NT2/D1 (cell line): ENCODE results near the gene NCOA3.

ENCODE experiments used
- DNase-seq: peaks from one replicate; pipeline ENCODE4 v3.0.0-alpha.2; 2011; ENCODE audit warnings: low read depth, low spot score
- H3K27me3 ChIP-seq: 2 replicates; pipeline ENCODE4 v1.6.0; 2011; ENCODE audit warnings: mild to moderate bottlenecking; ENCODE audit not compliant: insufficient read length, insufficient read depth
- H3K36me3 ChIP-seq: 2 replicates; pipeline ENCODE4 v1.6.1; 2011; ENCODE audit warnings: mild to moderate bottlenecking, low read length, mixed read lengths; ENCODE audit not compliant: insufficient read depth, insufficient read length
- H3K4me1 ChIP-seq: 2 replicates; pipeline ENCODE4 v1.5.1; 2011; ENCODE audit not compliant: insufficient read depth, insufficient read length
- H3K4me3 ChIP-seq: 2 replicates; pipeline ENCODE4 v1.5.1; 2011; ENCODE audit warnings: low read depth; ENCODE audit not compliant: insufficient read length
- H3K9ac ChIP-seq: 2 replicates; pipeline ENCODE4 v1.6.0; 2011; ENCODE audit warnings: low read depth; ENCODE audit not compliant: insufficient read length
- H3K9me3 ChIP-seq: 2 replicates; pipeline ENCODE4 v1.5.1; 2011; ENCODE audit warnings: mild to moderate bottlenecking, low read length; ENCODE audit not compliant: insufficient read depth
- SUZ12 ChIP-seq: IDR thresholded peaks from 2 replicates; pipeline ENCODE4 v1.6.1; 2011; ENCODE audit not compliant: insufficient read length, insufficient read depth; ENCODE audit errors: extremely low read depth
- YY1 ChIP-seq: IDR thresholded peaks from 2 replicates; pipeline ENCODE4 v1.6.1; 2011; ENCODE audit not compliant: insufficient read length, insufficient read depth
- ZNF274 ChIP-seq: IDR thresholded peaks from 2 replicates; pipeline ENCODE4 v1.6.1; 2011; ENCODE audit warnings: mild to moderate bottlenecking, low read depth, low read length

NCOA3 gene

GRCh38 chr20:47568019-47568418, 66.3 kb downstream of the NCOA3 start:
- Histone ChIP-seq H3K27me3 (no peaks in the 10 kb centered on the region), H3K4me3 (no peak overlapping the region), H3K9ac (no peak overlapping the region), H3K4me1 (no peaks in the 10 kb centered on the region), H3K9me3 (peaks cover 16% of the 10 kb centered on the region; the same call in 1 of the 2 replicates), H3K36me3 (no peaks in the 10 kb centered on the region)
- no peak for DNase-seq
- no peak for TF ChIP-seq ZNF274
- TF ChIP-seq SUZ12, result no peak
- no peak for TF ChIP-seq YY1

DNA sequence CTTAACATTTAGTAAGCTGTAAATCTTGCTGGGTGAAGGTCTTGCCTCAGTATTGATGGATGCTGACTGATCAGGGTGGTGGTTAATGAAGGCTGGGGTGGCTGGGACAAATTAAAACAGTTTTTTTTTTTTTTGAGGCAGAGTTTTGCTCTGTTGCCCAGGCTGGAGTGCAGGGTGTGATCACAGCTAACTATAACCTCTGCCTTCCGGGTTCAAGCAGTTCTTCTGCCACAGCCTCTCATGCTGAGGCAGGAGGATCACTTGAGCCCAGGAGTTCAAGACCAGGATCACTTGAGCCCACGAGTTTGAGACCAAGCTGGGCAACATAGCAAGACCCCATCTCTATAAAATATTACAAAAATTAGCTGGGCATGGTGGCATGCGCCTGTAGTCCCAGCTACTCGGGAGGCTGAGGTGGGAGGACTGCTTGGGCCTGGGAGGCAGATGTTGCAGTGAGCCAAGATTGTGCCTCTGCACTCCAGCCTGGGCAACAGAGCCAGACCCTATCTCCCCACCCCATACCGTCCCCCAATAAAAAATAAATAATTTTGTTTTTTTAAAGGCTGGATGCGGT, 67.2 kb downstream of the NCOA3 start:
- H3K9me3 ChIP-seq, result peaks cover 16% of the 10 kb centered on the region; the same call in 1 of the 2 replicates
- TF ChIP-seq SUZ12 (no peak), ZNF274 (no peak), YY1 (no peak)
- H3K4me3 ChIP-seq, result no peak overlapping the region
- H3K27me3 ChIP-seq, result no peaks in the 10 kb centered on the region
- DNase-seq, result no peak
- no peak overlapping the region for H3K9ac ChIP-seq
- peaks cover 3% of the 10 kb centered on the region for H3K4me1 ChIP-seq
- no peaks in the 10 kb centered on the region for H3K36me3 ChIP-seq

- H3K9ac ChIP-seq, result no peak overlapping the region
- no peak for DNase-seq
- H3K4me3 ChIP-seq, result no peak overlapping the region
- H3K4me1 ChIP-seq, result peaks cover 3% of the 10 kb centered on the region
- peaks cover 16% of the 10 kb centered on the region; the same call in 1 of the 2 replicates for H3K9me3 ChIP-seq
- H3K27me3 ChIP-seq, result no peaks in the 10 kb centered on the region
- no peaks in the 10 kb centered on the region for H3K36me3 ChIP-seq
- TF ChIP-seq YY1 (no peak), ZNF274 (no peak), SUZ12 (no peak)
Measured at GRCh38 chr20:47571426-47571825, 69.7 kb downstream of the NCOA3 start.

- H3K4me1 ChIP-seq, result peaks cover 3% of the 10 kb centered on the region
Measured at GRCh38 chr20:47572105-47572729, 70.5 kb downstream of the NCOA3 start.

DNA sequence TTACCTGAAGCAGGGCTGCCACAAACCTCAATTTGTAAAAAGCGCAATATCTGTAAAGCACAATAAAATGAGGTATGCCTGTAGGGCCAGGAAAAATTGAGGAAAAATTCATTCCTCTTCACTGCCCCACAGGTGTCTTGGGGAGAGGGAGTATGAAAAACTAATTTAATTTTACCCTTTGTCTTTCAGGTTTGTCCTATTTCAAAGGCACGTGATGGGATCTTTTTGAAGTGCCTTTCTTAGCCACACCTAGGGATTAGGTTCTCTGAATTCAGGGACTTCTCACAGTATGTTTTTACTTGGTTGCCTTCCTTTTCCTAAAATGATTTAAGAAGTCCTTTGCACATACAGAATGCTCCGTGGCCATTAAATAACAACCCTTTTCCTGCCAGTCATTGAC, 71.9 kb downstream of the NCOA3 start:
- H3K9ac ChIP-seq, result no peak overlapping the region
- no peaks in the 10 kb centered on the region for H3K36me3 ChIP-seq
- no peak for DNase-seq
- peaks cover 16% of the 10 kb centered on the region; the same call in 1 of the 2 replicates for H3K9me3 ChIP-seq
- peaks cover 3% of the 10 kb centered on the region for H3K4me1 ChIP-seq
- no peak overlapping the region for H3K4me3 ChIP-seq
- TF ChIP-seq SUZ12, result no peak
- TF ChIP-seq ZNF274, result no peak
- no peak for TF ChIP-seq YY1
- H3K27me3 ChIP-seq, result no peaks in the 10 kb centered on the region

More at GRCh38 chr20:47572105-47572729, 70.5 kb downstream of the NCOA3 start:
- Histone ChIP-seq H3K27me3 (no peaks in the 10 kb centered on the region), H3K36me3 (no peaks in the 10 kb centered on the region), H3K9me3 (peaks cover 16% of the 10 kb centered on the region; the same call in 1 of the 2 replicates), H3K4me3 (no peak overlapping the region), H3K9ac (no peak overlapping the region)
- no peak for TF ChIP-seq YY1
- TF ChIP-seq SUZ12, result no peak
- no peak for TF ChIP-seq ZNF274
- no peak for DNase-seq

DNA sequence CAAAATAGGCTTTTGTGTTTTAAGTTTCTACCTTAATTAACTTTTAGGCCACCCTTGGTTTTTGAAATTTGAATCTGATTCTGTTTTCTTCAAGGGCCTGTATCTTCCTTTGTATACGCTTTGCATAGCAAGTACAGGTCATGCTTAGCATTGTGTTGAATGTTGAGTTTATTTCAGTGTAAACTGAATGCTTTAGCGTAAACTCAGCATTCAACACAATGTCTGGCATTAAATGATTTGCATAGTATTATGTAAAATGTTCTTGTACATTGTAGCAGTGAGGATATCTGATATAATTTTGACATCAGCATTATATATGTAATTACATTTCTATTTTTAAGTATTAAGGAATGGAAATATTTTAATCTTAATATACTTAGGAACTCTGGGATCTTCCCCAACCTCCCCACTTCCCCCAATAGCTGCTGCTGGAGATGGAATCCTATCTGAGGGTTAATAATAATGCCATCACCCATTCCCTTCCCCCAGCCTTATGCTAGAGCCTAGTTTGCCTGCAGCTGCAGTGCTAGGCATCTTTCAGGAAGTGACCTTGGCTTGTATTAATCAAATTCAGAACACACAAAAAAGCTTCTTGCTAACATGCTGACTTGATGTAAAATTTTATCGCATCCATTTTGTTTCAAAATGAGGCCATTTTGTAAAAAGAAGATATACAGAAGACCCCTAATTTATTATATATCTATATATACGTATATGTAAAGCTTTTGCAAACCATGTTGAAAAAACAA, 73.1 kb downstream of the NCOA3 start:
- no peak for TF ChIP-seq SUZ12
- no peak for TF ChIP-seq YY1
- Histone ChIP-seq H3K4me3 (no peak overlapping the region), H3K36me3 (no peaks in the 10 kb centered on the region), H3K9ac (no peak overlapping the region), H3K9me3 (peaks cover 16% of the 10 kb centered on the region; the same call in 1 of the 2 replicates), H3K27me3 (no peaks in the 10 kb centered on the region), H3K4me1 (peaks cover 3% of the 10 kb centered on the region)
- no peak for DNase-seq

GRCh38 chr20:47576516-47577033, 74.9 kb downstream of the NCOA3 start:
- Histone ChIP-seq H3K9ac (no peak overlapping the region), H3K4me1 (peaks cover 3% of the 10 kb centered on the region), H3K27me3 (no peaks in the 10 kb centered on the region), H3K9me3 (0 out of 2 replicates have a peak, but pooled peaks cover 1% of the 10 kb centered on the region), H3K4me3 (no peak overlapping the region), H3K36me3 (no peaks in the 10 kb centered on the region)
- TF ChIP-seq SUZ12 (no peak), YY1 (no peak), ZNF274 (no peak)
- no peak for DNase-seq
